Stromal cell of bone marrow (primary cell): Measurements from ENCODE around the gene ANKRD55.
"Not testable (repeated sequence)": the region's sequence is repeated elsewhere in the genome, so short reads cannot be mapped to it uniquely, and the experiment has no call there.

ENCODE experiments used
- DNase-seq: peaks from one replicate; pipeline ENCODE4 v3.0.0-alpha.2; 2012; ENCODE audit warnings: low read depth

Gene ANKRD55

DNA sequence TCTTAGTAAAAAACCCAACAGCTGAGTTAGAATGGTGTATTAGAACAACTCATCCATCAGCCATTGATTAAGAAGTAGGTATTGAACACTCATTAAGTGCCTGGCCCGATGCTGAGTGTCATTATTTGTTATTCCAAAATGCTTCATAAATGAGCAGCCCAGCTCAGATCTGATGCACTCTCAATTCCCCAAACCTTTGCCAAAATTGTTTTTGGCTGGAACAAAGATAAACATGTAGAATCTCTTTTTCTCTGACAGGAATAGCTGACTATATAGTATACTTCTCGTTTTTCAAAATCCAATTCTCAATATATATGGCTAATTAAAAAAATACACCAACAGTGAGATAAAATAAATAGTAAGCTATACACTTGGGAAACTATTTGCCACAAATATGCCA, 20.0 kb upstream of the ANKRD55 start:
- no peak for DNase-seq

DNA sequence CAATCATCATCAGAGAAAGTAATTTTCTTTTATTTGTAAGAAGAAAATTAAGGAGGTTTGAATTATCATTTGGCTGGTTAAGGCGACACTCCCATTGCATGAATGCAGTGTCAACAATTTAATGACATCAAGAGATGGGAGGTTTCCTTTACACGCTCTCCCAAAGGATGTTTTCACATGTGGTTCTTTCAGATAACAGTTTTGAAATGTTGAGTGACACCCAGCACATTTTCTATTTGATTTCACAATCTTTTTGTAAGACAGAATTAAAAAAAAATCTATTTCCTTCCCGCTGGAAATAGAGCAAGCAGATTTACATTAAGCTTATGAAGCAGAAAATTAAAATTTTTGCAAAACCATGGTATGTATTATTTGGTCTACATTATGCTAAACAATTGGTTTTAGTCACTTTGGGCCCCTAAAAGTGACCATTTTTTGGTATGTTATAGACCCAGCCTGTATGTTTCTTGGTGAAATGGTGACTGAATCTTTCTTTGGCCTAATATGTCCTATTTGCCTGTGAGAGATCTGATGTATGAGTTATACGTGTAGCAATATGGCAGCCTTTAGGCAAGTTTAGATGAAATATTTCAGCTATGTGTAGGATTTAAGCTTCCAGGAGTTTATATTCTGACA, 18.9 kb upstream of the ANKRD55 start:
- no peak for DNase-seq

DNA sequence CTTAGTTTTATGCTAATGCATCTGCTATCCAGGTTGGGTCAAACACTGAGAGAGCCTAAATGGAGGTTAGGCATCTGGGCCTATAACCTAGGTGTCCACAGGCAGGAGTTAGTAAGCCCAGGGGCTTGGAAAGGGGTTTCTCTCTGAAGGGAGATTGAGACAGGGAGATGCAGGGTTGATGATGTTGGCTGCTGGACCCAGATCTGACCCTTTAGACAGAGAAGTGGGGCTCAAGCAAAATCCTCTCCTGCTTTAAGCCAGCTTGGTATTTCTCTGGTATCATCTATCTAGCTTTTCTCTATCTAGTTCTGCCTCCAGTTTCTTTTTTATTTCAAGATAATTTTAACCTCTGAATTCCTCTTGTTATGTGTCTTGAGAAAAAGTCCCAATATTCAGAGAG, 18.3 kb upstream of the ANKRD55 start:
- DNase-seq = no peak

DNA sequence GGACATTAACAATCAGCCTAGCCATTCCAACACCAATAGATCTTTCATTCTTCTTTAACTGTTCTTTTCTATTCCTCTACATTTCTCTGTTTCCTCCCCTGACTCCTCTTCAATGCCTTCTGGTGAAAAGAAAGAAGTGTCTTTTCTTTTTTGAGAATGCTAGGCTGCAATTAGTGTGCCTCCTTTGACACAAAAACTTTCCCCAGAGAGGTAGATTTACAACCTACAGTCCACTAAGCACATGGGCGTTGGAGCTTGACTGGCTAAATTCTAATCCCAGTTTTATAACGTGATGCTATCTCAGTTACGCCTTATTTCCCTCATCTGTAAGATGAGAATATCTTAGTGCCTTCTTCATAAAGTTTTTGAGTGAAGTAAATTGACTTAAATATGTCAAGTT, 16.9 kb upstream of the ANKRD55 start:
- no peak for DNase-seq

DNA sequence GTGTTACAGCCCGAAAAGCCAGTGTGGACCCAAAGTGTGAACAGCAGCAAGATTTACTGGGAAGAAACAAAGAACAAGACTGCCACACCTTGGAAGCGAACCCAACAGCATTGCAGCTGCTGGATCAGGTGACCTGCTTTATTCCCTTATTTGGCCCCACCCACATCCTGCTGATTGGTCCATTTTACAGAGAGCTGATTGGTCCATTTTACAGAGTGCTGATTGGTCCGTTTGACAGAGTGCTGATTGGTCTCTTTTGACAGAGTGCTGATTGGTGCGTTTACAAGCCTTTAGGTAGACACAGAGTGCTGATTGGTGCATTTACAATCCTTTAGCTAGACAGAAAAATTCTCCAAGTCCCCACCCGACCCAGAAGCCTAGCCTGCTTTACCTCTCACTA, 16.0 kb upstream of the ANKRD55 start:
- DNase-seq = not testable (repeated sequence)

DNA sequence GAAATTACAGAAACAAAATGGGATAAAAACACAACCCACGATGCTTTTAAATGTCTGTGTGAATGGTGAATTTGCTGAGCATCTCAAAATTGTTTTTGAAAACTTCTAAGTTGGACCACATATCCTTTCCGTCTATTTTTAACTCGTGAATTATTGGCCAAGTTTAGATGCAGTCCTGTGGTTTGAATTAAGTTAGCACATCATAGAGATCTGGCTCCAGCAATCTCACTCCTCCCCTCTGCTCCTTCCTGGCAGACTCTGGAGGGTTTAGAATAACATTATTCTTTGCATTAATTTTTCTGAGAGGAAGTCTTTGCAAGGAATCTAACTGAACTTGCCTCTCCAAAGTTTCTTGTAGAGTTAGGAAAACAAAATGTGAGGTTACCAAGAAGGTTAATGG, 14.5 kb upstream of the ANKRD55 start:
- peak; percentile 85 for DNase-seq

DNA sequence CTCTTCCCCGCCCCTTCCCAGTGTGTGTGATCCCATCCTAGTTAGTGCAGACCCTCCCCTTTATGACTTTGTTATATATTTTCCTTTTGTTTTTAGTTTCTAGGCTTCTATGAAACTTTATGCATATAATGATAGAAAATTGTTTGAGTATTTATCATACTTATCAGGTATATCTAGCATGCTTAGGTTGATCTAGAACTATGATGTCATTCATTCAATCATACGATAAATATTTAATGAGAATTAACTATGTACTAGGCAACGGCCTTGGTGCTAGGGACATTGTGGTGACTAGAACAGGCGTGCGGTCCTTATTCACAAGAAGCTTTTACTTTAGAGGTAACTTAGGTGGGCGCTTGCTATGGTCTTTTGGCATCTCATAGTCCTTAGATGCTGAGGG, 13.6 kb upstream of the ANKRD55 start:
- no peak for DNase-seq

DNA sequence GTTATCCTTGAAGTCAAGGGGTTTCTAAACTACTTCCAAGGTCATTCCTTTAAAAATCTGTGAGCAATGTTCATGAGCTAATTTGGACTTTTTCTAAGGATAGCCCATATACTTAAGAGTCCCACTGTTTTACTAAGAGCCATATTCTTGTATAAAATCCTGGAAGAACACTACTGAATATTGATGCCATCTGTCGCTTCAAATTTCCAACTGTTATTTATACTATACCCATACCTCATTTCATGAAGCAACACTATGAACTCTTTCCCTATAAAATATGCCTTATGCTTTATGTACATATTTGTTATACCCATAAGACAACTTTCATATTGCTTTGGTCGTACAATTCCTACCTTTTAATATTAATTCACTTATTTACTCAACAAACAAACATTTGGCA, 12.4 kb upstream of the ANKRD55 start:
- DNase-seq = no peak

DNA sequence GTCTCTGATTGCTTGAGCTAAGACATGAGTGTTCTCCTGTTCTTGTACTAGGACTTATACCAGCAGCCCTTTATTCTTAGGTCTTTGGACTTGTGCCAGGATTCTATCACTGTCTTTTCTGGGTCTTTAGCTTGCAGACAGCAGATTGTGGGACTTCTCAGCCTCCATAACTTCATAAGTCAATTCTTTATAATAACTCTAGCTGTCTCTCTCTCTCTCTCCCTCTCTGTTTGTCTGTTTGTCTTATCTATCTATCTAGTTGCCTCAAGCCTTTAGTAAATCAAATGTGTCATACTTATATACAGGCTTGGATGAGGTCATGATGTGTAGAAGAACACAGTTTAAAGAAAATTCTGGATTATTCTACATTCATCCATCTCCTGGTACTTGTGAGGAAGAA, 11.5 kb upstream of the ANKRD55 start:
- no peak for DNase-seq

DNA sequence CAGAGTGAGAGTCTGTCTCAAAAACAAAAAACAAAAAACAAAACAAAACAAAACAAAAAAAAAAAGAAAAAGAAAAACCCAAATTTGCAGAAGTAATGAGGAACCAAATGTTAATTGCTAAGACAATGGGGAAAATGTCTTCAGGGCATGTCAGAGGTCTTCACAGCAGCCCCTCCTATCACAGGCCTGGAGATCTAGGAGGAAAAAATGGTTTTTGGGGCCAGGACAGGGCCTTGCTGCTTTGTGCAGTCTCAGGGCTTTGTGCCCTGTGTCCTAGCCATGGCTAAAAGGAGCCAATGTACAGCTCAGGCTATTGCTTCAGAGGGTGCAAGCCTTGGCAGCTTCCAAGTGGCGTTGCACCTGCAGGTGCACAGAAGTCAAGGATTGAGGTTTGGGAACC, 9.1 kb upstream of the ANKRD55 start:
- not testable (repeated sequence) for DNase-seq

DNA sequence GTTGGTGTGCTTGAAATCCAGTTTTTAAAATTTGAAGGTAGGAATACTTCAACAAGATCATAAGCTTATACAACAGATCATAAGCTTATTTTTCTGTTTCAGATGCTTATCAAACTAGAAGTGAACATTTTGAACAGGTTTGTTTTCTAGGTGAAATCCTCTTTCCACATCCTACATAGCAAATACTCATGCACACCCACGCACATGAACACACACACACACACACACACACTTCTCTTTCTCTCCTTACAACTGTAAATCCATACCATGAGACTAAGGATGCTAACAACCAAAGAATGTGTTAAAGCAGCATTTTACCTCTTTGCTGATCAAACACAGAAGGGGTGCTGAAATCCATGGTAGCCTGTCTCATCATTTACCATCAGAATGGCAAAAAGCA, 592 bp downstream of the ANKRD55 start:
- no peak for DNase-seq

DNA sequence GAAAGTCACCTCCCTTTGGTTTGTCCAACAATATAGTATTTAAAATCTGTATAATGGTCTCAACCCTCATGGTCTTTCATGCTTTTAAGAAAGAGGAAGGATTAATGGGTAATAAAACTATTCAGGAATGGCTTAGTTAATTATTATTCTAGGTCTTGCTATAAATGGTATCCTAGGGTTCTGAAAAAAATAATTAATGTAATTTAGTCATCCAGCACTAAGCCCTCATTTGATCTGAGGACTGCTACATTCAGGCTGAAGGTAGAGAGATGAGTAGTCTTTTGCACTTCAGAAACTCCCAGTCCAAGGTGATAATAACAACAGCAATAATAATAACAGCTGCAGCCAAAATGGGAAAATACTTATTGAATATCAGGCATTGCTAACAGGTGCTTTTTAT, 2.6 kb downstream of the ANKRD55 start:
- DNase-seq = no peak

DNA sequence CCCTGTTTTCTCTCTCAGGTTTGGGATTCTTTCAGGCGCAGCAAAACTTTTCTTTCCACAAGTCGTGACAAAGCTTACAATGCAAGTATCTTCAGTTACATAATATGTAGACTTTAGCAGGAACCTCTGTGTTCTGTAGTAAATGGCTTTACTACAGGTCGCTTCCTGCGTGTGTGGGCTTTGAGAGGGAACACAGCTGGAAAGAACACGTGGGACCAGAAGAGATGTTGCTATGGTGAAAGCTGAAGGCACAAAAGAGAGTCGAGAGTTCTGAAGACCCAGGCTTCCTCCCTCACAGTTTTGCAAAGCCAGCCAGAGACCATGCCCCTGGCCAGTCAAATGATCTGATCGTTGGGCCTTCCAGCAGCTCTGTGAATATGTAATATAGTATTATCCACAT, 4.0 kb downstream of the ANKRD55 start:
- no peak for DNase-seq

DNA sequence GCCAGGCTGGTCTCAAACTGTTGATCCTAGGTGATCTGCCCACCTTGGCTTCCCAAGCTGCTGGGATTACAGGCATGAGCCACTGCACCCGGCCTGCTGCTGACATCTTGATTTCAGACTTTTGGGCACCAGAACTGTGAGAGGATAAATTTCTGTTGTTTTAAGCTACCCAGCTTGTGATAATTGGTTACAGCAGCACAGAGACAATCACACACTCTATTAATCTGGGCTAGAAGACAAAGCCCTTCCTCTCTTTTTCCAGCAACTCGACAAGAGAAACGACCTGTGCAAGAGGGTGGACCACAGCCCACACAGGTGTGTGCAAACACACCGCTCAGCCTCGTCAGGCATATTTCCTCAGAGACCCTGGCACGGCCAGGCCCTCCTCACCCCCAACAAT, 4.5 kb downstream of the ANKRD55 start:
- no peak for DNase-seq

DNA sequence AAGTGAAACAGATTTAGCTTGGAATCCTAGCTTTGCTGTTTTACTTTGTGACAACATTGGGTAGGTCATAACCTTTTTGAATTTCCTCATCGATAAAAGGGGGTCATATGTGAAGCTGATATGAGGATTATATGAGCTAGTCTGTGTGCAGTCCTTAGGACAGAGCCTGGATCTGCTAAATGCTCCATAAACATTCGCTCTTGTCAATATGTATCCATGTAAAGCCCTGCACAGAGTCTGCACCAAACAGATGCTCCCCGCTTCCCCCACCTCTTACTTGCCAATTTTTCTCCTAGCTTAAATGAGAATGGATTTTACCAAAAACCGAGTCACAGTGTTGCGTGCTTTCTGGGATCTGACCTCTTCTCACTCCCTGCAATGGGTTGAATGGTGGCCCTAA, 5.4 kb downstream of the ANKRD55 start:
- no peak for DNase-seq

DNA sequence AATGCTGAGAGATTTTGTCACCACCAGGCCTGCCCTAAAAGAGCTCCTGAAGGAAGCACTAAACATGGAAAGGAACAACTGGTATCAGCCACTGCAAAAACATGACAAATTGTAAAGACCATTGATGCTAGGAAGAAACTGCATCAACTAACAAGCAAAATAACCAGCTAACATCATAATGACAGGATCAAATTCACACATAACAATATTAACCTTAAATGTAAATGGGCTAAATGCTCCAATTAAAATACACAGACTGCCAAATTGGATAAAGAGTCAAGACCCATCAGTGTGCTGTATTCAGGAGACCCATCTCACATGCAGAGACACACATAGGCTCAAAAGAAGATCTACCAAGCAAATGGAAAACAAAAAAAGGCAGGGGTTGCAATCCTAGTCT, 9.8 kb downstream of the ANKRD55 start:
- not testable (repeated sequence) for DNase-seq

DNA sequence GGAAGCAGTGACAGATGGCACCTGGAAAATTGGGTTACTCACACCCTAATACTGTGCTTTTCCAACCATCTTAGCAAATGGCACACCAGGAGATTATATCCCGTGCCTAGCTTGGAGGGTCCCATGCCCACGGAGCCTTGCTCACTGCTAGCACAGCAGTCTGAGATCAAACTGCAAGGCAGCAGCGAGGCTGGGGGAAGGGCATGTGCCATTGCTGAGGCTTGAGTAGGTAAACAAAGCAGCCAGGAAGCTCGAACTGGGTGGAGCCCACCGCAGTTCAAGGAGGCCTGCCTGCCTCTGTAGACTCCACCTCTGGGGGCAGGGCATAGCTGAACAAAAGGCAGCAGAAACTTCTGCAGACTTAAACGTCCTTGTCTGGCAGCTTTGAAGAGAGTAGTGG, 11.5 kb downstream of the ANKRD55 start:
- DNase-seq = not testable (repeated sequence)

DNA sequence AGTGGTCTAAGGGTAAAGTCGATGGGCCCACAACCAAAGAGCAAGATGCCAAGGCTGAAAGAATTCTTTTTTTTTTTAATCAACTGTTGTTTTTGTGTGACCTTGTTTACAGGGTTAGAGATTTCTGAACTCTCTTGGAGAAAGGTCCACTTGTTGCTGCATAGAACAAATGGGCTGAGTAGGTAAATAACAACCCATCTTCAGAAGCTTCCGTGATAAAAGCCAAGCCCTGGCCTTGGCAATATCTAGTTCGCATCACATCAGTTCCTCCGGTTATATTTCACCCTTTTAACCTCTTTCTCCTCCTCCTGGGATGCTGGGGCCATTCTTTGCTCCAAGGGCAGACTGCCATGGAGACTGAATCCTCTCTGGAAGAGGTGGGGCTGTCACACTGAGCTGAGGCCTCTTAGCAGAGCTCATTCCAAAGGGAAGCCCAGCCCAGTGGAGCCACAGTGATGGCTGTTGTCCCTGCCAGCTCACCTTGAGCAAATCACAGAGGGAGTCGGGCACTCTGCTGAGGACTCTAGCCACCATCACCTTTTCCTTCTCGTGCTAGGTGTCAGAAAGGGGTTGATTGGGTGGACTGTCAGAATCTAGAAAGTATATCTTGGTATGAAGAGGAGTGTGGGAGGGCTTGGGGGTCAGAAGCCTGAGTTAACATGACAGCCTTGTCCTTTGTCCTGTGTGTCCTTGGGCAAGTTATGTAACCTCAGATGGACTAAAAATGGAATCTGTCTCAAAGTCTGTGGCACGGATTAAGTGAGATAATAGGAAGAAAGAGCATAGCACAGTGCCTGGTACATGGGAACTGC, 17.9 kb downstream of the ANKRD55 start:
- no peak for DNase-seq

DNA sequence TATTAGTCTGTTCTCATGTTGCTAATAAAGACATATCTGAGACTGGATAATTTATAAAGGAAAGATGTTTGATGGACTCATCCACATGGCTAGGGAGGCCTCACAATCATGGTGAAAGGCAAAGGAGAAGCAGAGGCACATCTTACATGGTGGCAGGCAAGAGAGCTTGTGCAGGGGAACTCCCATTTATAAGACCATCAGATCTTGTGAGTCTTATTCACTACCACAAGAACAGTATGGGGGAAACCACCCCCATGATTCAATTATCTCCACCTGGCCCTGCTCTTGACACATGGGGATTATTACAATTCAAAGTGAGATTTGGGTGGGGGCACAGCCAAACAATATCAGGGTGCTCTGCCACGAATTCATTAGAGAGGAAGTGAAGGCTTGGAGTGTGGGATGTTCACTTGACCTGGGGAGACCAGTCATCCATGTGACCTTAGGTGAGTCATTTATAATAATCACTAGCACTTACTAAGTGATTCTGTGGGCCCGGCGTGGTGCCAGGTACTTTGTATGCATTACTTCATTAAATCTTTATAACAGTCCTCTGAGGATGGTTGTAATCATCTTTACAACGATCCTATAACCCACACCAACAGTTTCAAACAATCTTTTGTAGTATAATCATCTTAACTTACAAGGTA, 19.1 kb downstream of the ANKRD55 start:
- not testable (repeated sequence) for DNase-seq

DNA sequence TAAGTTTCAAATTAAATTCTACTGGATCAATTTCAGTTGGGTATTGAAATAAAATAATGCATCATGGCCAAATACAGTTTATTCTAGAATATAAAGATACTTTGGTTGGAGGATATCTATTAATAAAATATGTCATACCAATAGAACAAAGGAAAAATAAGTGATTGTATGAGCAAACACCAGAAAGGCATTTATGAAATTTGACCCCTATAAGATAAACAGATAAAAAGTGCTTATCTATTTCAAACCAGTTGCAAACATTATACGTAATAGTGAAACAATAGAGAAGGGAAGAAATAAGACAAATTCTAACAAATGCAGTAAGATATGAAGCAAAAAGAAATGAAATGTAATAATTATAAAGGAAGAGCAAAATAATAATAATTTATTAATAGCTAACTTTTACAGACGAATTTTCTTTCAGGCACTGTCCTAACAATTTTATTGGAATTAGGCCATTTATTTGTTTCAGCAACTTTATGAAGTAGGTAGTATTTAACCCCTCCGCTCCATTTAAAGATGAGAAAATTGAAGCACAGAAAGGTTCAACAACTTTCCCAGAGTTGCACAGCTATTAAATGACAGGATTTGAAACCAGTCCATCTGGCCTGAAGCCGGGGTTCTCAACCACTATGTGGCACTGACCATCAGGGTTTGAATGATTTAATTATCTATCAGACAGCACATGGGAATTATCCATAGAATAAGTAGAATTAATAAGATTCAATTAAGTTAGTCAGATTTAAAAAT, 20.8 kb downstream of the ANKRD55 start:
- no peak for DNase-seq

DNA sequence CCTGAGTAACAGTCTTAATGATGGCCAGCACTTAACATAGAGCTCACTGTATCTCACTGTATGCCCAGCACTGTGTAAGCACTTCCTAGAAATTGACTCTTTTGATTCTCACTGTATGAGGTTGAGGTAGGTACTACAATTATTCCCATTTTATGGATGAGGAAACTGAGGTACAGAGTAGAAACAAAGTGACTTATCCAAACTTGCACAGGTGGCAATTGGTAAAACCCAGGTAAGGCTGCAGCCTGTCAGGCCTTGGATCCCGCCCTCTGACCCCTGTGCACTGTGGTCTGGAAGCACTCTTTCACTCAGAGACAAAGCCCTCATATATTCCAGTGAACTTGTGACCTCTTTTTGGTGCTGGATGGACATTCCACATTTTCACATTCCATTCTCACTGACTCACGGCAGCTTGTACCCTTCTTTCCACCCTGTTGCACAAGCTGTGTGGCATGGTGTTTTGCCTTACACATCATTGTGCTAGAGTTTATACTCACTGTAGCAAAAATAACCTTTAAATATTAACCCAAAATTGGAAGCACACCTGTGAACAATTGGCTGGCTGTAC, 21.7 kb downstream of the ANKRD55 start:
- peak; percentile 85 for DNase-seq

DNA sequence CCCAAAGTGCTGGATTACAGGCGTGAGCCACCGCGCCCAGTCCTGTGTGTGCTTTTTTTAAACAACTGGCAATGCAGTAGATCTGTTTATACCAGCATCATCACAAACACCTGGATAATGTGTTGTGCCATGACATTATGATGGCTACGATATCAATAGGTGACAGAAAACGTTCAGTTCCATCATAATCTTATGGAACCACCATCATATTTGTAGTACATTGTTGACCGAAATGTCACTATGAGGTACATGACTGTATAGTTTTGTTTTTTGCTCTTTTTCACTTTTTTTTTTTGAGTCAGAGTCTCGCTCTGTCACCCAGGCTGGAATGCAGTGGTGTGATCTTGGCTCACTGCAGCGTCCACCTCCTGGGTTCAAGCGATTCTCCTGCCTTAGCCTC, 24.4 kb downstream of the ANKRD55 start:
- DNase-seq = no peak
